ENCODE measurements around the gene CNTRL. TPM values are rescaled to one million over a fixed set of nuclear protein-coding genes. Genes with fewer than 3 reads are reported as not detected.

Gene CNTRL
- total RNA-seq, 1 donor from 2014 or later = 18.2 TPM

DNA sequence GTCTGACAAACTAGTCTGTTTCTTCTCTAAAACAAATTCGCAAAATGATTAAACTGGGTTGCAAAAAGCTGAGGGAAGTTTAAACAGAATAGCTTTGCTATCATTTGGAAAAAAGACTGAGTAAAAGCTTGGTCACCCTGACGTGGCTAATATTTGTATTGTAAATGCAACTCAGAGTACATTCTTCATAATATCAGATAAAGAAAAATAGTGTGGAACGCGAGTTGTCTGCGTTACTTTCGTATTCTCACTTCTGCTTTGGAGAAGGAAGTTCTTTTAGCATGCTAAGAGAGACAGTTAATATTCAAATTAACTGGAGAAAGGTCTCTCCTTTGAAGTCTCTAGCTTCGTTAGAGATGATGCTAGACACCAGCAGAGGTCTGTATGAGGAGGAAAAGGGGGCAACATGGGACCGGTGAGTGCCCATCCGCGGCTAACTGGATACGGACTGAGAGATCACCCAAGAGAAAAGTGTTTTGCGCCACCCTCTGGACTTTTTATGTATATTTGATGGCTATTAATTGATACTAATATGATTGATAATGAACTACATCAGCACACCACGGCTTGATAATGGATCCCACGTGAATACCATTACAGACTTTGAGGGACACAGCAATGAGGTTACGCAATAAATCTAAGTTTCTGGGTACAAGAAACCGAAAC, 2.9 kb upstream of the CNTRL start:
- H3K9me3 Mint-ChIP-seq (ENCODE audit: low read depth) = peaks cover 15% of the 10 kb centered on the region
- TF ChIP-seq, protein P1, sequence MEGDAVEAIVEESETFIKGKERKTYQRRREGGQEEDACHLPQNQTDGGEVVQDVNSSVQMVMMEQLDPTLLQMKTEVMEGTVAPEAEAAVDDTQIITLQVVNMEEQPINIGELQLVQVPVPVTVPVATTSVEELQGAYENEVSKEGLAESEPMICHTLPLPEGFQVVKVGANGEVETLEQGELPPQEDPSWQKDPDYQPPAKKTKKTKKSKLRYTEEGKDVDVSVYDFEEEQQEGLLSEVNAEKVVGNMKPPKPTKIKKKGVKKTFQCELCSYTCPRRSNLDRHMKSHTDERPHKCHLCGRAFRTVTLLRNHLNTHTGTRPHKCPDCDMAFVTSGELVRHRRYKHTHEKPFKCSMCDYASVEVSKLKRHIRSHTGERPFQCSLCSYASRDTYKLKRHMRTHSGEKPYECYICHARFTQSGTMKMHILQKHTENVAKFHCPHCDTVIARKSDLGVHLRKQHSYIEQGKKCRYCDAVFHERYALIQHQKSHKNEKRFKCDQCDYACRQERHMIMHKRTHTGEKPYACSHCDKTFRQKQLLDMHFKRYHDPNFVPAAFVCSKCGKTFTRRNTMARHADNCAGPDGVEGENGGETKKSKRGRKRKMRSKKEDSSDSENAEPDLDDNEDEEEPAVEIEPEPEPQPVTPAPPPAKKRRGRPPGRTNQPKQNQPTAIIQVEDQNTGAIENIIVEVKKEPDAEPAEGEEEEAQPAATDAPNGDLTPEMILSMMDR (IDR thresholded peaks at IDR 0.05; ENCODE audit: unreplicated experiment) = no peak
- H3K27me3 Mint-ChIP-seq = peaks cover 30% of the 10 kb centered on the region
- no peak overlapping the region for H3K27ac Mint-ChIP-seq
- peaks cover 6% of the 10 kb centered on the region for H3K4me1 Mint-ChIP-seq (ENCODE audit: low read depth)
- DNase-seq (ENCODE audit: low spot score, unreplicated experiment) = no peak
- H3K36me3 Mint-ChIP-seq (ENCODE audit: insufficient read depth) = peaks cover 7% of the 10 kb centered on the region
- no peak overlapping the region for H3K4me3 Mint-ChIP-seq (ENCODE audit: low read depth)

DNA sequence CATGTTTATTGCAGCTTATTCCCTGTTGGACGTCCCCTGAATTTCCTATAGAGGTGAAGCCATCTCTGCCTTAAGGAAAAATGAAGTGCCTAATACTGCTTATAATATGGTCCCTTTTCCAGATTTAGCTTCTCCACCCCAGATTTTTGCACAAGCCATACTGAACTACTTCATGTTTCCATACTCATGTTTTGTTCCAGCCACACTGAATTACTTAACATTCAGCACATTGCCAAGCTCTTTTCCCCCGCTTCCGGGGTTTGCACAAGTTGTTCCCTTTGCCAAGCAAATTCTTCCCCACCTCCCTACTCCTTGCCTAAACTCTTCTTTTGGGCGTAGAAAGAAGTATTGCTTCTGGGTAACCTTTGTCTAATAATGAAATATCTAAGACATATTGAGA, 1.7 kb upstream of the CNTRL start:
- TF ChIP-seq, protein P1 (IDR thresholded peaks at IDR 0.05; ENCODE audit: unreplicated experiment) = no peak
- H3K4me3 Mint-ChIP-seq (ENCODE audit: low read depth) = no peak overlapping the region
- H3K4me1 Mint-ChIP-seq (ENCODE audit: low read depth) = peaks cover 6% of the 10 kb centered on the region
- no peak overlapping the region for H3K27ac Mint-ChIP-seq
- peaks cover 4% of the 10 kb centered on the region for H3K36me3 Mint-ChIP-seq (ENCODE audit: insufficient read depth)
- H3K27me3 Mint-ChIP-seq = peaks cover 30% of the 10 kb centered on the region
- peaks cover 11% of the 10 kb centered on the region for H3K9me3 Mint-ChIP-seq (ENCODE audit: low read depth)
- DNase-seq (ENCODE audit: low spot score, unreplicated experiment) = no peak

GRCh38 chr9:121075251-121076036, 689 bp downstream of the CNTRL start:
- Mint-ChIP-seq H3K27ac (peak overlapping the region; percentile 93), H3K36me3 (ENCODE audit: insufficient read depth) (no peaks in the 10 kb centered on the region), H3K27me3 (peaks cover 29% of the 10 kb centered on the region), H3K4me1 (ENCODE audit: low read depth) (peaks cover 6% of the 10 kb centered on the region), H3K9me3 (ENCODE audit: low read depth) (no peaks in the 10 kb centered on the region), H3K4me3 (ENCODE audit: low read depth) (peak overlapping the region; percentile 84)
- no peak for DNase-seq (ENCODE audit: low spot score, unreplicated experiment)
- TF ChIP-seq, protein P1 (IDR thresholded peaks at IDR 0.05; ENCODE audit: unreplicated experiment) = no peak

- Mint-ChIP-seq H3K9me3 (ENCODE audit: low read depth) (no peaks in the 10 kb centered on the region), H3K27ac (no peak overlapping the region), H3K36me3 (ENCODE audit: insufficient read depth) (peaks cover 3% of the 10 kb centered on the region), H3K4me1 (ENCODE audit: low read depth) (peaks cover 2% of the 10 kb centered on the region), H3K27me3 (no peaks in the 10 kb centered on the region), H3K4me3 (ENCODE audit: low read depth) (no peak overlapping the region)
- TF ChIP-seq, protein P1 (IDR thresholded peaks at IDR 0.05; ENCODE audit: unreplicated experiment) = no peak
- no peak for DNase-seq (ENCODE audit: low spot score, unreplicated experiment)
Observed at GRCh38 chr9:121082075-121082474, 7.3 kb downstream of the CNTRL start.

DNA sequence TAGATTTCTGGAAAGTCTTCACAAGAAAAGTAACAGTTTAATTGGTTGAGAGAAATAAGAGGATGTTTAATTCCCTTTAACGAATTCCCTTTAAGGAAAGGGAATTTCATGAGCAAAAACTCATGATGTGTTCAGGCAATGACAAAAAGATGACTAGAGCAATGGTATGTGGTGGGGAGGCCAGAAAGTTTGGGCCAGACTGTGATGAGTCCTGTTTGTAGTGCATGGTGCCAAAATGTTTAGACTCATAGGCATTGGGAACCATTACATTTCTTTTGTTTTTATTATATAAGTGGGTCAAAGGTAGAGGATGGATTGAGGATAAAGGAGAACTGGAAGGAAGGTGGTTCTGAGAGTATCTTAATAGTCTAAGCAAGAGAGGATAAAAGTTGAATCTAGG, 10.9 kb downstream of the CNTRL start:
- peaks cover 3% of the 10 kb centered on the region for H3K36me3 Mint-ChIP-seq (ENCODE audit: insufficient read depth)
- H3K4me3 Mint-ChIP-seq (ENCODE audit: low read depth) = no peak overlapping the region
- no peak overlapping the region for H3K27ac Mint-ChIP-seq
- no peaks in the 10 kb centered on the region for H3K9me3 Mint-ChIP-seq (ENCODE audit: low read depth)
- TF ChIP-seq, protein P1 (IDR thresholded peaks at IDR 0.05; ENCODE audit: unreplicated experiment) = no peak
- DNase-seq (ENCODE audit: low spot score, unreplicated experiment) = no peak
- peaks cover 2% of the 10 kb centered on the region for H3K4me1 Mint-ChIP-seq (ENCODE audit: low read depth)
- H3K27me3 Mint-ChIP-seq = no peaks in the 10 kb centered on the region
